ENCODE measurements around the gene MAB21L1. TPM values are rescaled to one million over a fixed set of nuclear protein-coding genes. Genes with fewer than 3 reads are reported as not detected.

MAB21L1 gene
- total RNA-seq: 1 to 10 TPM in 1 of 4 donors, under 1 TPM in 2, not detected in 1; 0.31 to 2.0 (median 0.37) TPM

DNA sequence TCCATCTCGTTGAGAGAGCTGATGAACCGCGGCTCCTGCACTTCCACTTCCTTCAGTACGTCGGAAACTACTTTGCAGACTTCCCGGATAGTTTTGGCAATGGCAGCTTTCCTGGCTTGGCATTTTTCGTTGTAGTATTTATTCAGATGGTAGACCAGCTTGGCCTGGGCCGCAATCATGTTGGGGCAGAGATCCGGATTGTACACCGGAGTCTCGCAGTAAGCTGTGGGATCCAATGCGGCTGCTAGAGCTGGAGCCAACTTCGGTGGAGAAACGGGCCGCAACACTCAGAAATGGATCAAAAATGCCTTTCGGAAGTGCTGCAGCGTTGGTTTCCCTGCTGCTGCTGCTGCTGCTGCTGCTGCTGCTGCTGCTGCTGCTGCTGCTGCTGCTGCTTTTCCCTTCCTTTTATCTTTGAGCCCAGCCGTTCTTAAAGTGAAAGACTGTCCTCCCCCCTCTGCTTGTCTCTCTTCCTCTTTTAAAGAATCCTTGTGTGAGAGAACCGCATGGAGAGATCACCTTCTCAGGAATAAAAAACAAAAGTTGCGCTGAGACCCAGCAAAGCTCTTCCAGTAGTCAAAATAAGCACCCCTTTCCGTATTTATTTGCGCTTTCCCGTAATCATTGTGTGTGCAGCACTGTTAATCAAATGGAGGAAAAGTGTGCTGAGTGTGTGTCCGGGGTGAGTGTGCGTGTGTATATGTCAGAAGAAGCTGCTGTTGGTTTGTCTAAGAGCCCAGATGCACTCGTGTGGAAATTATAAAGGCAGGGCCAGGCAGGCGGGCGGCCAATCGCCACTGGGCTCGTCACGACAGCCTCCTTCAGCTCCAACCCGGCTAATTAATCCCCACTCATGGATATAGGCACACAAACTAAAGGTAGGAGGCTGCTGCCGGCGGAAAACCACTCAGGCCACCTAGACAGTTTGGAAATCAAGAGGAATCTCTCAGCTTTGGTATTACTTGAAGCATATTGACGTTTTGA is at the start of gene MAB21L1:
Gene MAB21L1 (minus strand): TSS at position 730 of the 984 bp plus-strand sequence. CDS start 551 bp downstream, at position 179.
- DNase-seq (ENCODE audit: low spot score) (no peak), ATAC-seq (ENCODE audit: low FRiP score) (no peak)
- TF ChIP-seq, protein P1, sequence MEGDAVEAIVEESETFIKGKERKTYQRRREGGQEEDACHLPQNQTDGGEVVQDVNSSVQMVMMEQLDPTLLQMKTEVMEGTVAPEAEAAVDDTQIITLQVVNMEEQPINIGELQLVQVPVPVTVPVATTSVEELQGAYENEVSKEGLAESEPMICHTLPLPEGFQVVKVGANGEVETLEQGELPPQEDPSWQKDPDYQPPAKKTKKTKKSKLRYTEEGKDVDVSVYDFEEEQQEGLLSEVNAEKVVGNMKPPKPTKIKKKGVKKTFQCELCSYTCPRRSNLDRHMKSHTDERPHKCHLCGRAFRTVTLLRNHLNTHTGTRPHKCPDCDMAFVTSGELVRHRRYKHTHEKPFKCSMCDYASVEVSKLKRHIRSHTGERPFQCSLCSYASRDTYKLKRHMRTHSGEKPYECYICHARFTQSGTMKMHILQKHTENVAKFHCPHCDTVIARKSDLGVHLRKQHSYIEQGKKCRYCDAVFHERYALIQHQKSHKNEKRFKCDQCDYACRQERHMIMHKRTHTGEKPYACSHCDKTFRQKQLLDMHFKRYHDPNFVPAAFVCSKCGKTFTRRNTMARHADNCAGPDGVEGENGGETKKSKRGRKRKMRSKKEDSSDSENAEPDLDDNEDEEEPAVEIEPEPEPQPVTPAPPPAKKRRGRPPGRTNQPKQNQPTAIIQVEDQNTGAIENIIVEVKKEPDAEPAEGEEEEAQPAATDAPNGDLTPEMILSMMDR (IDR thresholded peaks at IDR 0.05): no peak

DNA sequence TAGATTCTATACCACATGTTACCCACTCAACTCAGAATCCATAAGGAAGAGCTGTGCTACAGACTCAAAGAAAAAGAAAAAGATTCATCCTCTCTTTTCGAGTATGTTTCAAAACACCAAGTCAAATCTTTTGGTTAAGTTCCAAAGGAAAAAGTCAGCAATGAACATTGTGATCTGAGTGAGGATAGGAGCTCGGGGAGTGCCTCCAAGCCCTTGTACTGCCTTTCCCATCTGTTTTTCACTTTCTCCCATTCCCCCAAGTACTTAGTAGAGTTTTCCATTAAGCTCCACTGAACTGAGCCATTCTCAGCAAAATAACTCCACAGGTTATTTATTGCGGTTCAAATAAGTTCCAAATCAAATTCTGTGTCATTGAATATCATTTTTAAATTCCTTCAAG is 47.7 kb upstream of the MAB21L1 start:
- TF ChIP-seq, protein P1 (IDR thresholded peaks at IDR 0.05): no peak
- DNase-seq (ENCODE audit: low spot score) (no peak), ATAC-seq (ENCODE audit: low FRiP score) (no peak)

DNA sequence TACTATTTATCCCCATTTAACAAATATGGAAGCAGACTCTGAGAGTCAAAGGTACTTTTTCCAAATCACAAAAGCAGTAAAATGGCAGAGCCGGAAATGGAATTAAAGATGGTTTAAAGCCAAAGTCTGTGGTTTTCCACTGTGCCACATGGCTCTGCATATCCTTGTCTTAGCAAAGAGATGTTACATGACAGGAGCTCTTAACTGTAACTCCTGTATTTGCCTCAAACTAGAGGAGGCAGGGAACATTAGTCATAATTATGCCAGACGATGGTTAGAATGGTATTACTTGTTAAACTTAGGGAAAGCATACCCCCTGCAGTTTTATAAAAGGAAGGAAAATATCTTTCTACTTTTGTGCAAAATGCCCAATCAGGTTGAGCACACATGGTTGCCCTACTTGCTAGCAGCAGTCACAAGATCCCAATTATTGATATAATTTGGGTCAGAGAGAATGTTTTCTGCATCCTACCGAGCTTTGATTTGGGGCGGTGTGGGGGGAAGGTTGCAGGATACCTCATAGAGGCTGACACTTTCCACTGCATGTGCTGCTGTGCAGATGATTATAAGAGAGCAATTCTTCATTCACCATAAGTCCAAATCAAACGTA is 42.0 kb upstream of the MAB21L1 start:
- DNase-seq (ENCODE audit: low spot score) (no peak), ATAC-seq (ENCODE audit: low FRiP score) (no peak)
- TF ChIP-seq, protein P1 (IDR thresholded peaks at IDR 0.05): no peak

DNA sequence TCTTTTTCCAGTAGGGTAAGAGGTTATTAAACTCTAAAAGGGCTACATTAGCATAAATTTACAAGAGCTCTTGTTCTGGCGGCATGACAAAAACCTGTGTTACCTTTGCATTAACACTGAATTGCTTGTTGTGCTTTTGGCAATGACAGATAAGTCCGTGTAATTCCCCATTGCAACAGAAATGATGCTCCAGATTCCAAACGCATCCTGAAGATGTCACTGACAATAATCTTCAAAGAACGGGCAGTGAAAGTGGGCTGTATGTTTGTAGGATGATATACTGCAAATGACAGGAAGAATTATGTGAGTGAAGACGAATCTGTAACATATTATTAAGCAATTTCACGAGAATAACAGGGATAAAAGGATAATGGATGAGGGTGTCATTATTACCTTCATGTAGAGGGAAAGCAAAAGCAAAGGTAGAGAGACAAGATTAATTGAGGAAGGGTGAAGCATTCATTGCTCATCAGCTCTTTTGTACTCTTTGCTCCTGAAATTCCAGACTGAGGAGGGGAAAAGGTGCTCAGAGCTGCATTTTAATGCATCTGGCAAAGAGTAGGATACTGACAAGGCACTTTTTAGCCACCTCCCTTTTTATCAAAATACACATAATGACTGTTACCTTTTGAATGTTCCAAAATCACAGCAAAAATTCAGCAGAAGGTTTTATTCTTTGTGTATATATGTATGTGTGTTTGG is 38.5 kb upstream of the MAB21L1 start:
- no peak for ATAC-seq (ENCODE audit: low FRiP score)
- TF ChIP-seq, protein P1 (IDR thresholded peaks at IDR 0.05): no peak
- no peak for DNase-seq (ENCODE audit: low spot score)

DNA sequence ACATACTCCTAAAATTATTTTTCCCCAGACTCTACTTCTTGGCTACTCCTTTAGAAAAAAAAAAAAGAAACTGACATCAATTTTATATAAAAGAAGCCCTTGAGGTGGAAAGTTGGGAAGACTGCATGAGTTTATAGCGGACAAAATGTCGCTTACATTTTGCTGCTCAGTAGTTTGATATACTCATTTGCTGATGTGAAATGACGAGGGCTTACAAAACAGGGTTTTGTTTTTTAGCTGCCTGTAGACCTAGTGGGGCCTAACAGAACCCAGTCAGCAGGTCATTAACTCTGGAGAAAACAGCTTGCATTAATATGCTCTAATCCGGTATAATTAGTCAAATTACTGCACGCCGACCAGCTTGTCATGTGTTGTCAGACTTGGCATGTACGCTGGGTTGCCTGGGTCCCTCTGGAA is 37.6 kb upstream of the MAB21L1 start:
- DNase-seq (ENCODE audit: low spot score): no peak
- TF ChIP-seq, protein P1 (IDR thresholded peaks at IDR 0.05): no peak
- ATAC-seq (ENCODE audit: low FRiP score): no peak

DNA sequence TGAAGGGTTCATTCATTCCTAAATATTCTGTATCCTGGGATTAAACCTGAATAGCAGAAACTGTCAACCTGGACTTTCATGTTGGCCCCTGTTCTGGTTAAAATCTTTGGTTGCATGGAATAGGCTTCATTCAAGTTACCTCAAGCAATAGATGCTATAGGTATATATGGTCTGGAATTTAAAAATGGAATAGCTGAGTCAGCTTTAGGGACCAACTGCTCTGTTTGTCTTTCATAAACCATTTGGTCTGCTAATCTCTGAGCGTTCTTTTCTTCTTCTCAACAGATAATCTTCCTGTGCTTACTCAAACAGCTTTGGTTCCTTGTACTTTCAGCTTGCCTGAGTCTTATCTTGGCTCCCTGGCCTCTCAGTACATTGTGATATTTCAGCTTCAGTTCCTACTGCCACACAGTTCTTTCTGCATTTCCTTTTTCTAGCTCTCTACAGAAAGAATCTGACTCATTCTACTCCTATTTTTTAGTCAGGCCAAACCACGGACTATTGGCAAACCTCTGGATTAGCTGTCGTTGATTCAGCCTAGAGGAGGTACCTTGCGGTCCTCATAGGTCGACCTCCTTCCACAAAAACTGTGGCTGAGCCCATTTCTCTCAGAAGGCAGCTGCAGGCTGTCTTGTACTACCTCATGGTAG is 35.9 kb upstream of the MAB21L1 start:
- TF ChIP-seq, protein P1 (IDR thresholded peaks at IDR 0.05): no peak
- no peak for ATAC-seq (ENCODE audit: low FRiP score)
- no peak for DNase-seq (ENCODE audit: low spot score)
